ENCODE measurements around the gene POU2F1. TPM values are rescaled to one million over a fixed set of nuclear protein-coding genes. Genes with fewer than 3 reads are reported as not detected.

Gene POU2F1
- total RNA-seq, 1 donor from 2014 or later: 17.2 TPM

- H3K27ac Mint-ChIP-seq: peak overlapping the region; percentile 77
- intact Hi-C loops (cut with micrococcal nuclease): loop anchor here (1.0 to 5.0 kb wide), 4 partner anchors 9 to 256 kb away; no protein-coding TSS in a partner anchor
- H3K27me3 Mint-ChIP-seq: no peaks in the 10 kb centered on the region
- peaks cover 33% of the 10 kb centered on the region for H3K36me3 Mint-ChIP-seq (ENCODE audit: low read depth)
- H3K9me3 Mint-ChIP-seq: no peaks in the 10 kb centered on the region
- peaks cover 41% of the 10 kb centered on the region for H3K4me1 Mint-ChIP-seq
- DNase-seq: no peak
- peak overlapping the region; percentile 86 for H3K4me3 Mint-ChIP-seq
These were observed 235.8 kb downstream of the POU2F1 start for GRCh38 chr1:167456524-167456923.

- no peak for DNase-seq
- intact Hi-C loops (cut with micrococcal nuclease): loop anchor here (1.0 to 5.0 kb wide), 4 partner anchors 10 to 255 kb away; no protein-coding TSS in a partner anchor
- no peaks in the 10 kb centered on the region for H3K9me3 Mint-ChIP-seq
These were observed 236.2 kb downstream of the POU2F1 start for GRCh38 chr1:167456926-167457325.

GRCh38 chr1:167457936-167458584 lies 237.4 kb downstream of the POU2F1 start:
- Mint-ChIP-seq H3K4me3 (no peak overlapping the region), H3K9me3 (no peaks in the 10 kb centered on the region), H3K27ac (no peak overlapping the region), H3K27me3 (no peaks in the 10 kb centered on the region), H3K4me1 (peaks cover 38% of the 10 kb centered on the region), H3K36me3 (ENCODE audit: low read depth) (peaks cover 32% of the 10 kb centered on the region)
- intact Hi-C loops (cut with micrococcal nuclease): loop anchor here (5.0 kb wide), 1 partner anchor 254 kb away; no protein-coding TSS in a partner anchor
- no peak for DNase-seq

More at GRCh38 chr1:167456926-167457325, 236.2 kb downstream of the POU2F1 start:
- peaks cover 42% of the 10 kb centered on the region for H3K4me1 Mint-ChIP-seq
- no peaks in the 10 kb centered on the region for H3K27me3 Mint-ChIP-seq
- H3K4me3 Mint-ChIP-seq: peak overlapping the region; percentile 86
- peak overlapping the region; percentile 77 for H3K27ac Mint-ChIP-seq
- H3K36me3 Mint-ChIP-seq (ENCODE audit: low read depth): peaks cover 36% of the 10 kb centered on the region

- Mint-ChIP-seq H3K36me3 (ENCODE audit: low read depth) (peaks cover 35% of the 10 kb centered on the region), H3K27me3 (no peaks in the 10 kb centered on the region)
- intact Hi-C loops (cut with micrococcal nuclease): no loop called here
These were observed 240.2 kb downstream of the POU2F1 start for GRCh38 chr1:167460836-167461235.

GRCh38 chr1:167462341-167462740 lies 241.7 kb downstream of the POU2F1 start:
- H3K27me3 Mint-ChIP-seq: no peaks in the 10 kb centered on the region
- no peaks in the 10 kb centered on the region for H3K9me3 Mint-ChIP-seq
- H3K27ac Mint-ChIP-seq: no peak overlapping the region
- DNase-seq: no peak
- H3K36me3 Mint-ChIP-seq (ENCODE audit: low read depth): peaks cover 35% of the 10 kb centered on the region
- H3K4me1 Mint-ChIP-seq: peaks cover 23% of the 10 kb centered on the region
- no peak overlapping the region for H3K4me3 Mint-ChIP-seq
- intact Hi-C loops (cut with micrococcal nuclease): no loop called here

More at GRCh38 chr1:167460836-167461235, 240.2 kb downstream of the POU2F1 start:
- Mint-ChIP-seq H3K4me1 (peaks cover 35% of the 10 kb centered on the region), H3K27ac (peak overlapping the region; percentile 42), H3K9me3 (no peaks in the 10 kb centered on the region), H3K4me3 (no peak overlapping the region)
- no peak for DNase-seq

- intact Hi-C loops (cut with micrococcal nuclease): no loop called here
- Mint-ChIP-seq H3K27me3 (no peaks in the 10 kb centered on the region), H3K9me3 (no peaks in the 10 kb centered on the region), H3K4me3 (no peak overlapping the region), H3K4me1 (peaks cover 22% of the 10 kb centered on the region), H3K27ac (no peak overlapping the region), H3K36me3 (ENCODE audit: low read depth) (peaks cover 31% of the 10 kb centered on the region)
- DNase-seq: no peak
These were observed 242.4 kb downstream of the POU2F1 start for GRCh38 chr1:167463080-167463479.

- intact Hi-C loops (cut with micrococcal nuclease): no loop called here
- no peaks in the 10 kb centered on the region for H3K27me3 Mint-ChIP-seq
- H3K9me3 Mint-ChIP-seq: no peaks in the 10 kb centered on the region
- H3K4me3 Mint-ChIP-seq: no peak overlapping the region
- no peak overlapping the region for H3K27ac Mint-ChIP-seq
- DNase-seq: no peak
- H3K36me3 Mint-ChIP-seq (ENCODE audit: low read depth): peaks cover 32% of the 10 kb centered on the region
- peaks cover 29% of the 10 kb centered on the region for H3K4me1 Mint-ChIP-seq
These were observed 243.3 kb downstream of the POU2F1 start for GRCh38 chr1:167463875-167464575.

GRCh38 chr1:167465018-167465417 lies 244.3 kb downstream of the POU2F1 start:
- Mint-ChIP-seq H3K4me1 (peaks cover 34% of the 10 kb centered on the region), H3K36me3 (ENCODE audit: low read depth) (peaks cover 34% of the 10 kb centered on the region), H3K27ac (peak overlapping the region; percentile 4), H3K4me3 (no peak overlapping the region), H3K27me3 (no peaks in the 10 kb centered on the region), H3K9me3 (no peaks in the 10 kb centered on the region)
- intact Hi-C loops (cut with micrococcal nuclease): no loop called here
- DNase-seq: no peak

GRCh38 chr1:167465743-167466142 lies 245.1 kb downstream of the POU2F1 start:
- H3K36me3 Mint-ChIP-seq (ENCODE audit: low read depth): peaks cover 34% of the 10 kb centered on the region
- H3K4me1 Mint-ChIP-seq: peaks cover 36% of the 10 kb centered on the region
- no peak for DNase-seq
- no peaks in the 10 kb centered on the region for H3K9me3 Mint-ChIP-seq
- H3K4me3 Mint-ChIP-seq: no peak overlapping the region
- peak overlapping the region; percentile 28 for H3K27ac Mint-ChIP-seq
- intact Hi-C loops (cut with micrococcal nuclease): no loop called here
- H3K27me3 Mint-ChIP-seq: no peaks in the 10 kb centered on the region

- no peak for DNase-seq
- Mint-ChIP-seq H3K4me3 (no peak overlapping the region), H3K27me3 (no peaks in the 10 kb centered on the region), H3K36me3 (ENCODE audit: low read depth) (peaks cover 32% of the 10 kb centered on the region), H3K4me1 (peaks cover 42% of the 10 kb centered on the region), H3K27ac (no peak overlapping the region), H3K9me3 (no peaks in the 10 kb centered on the region)
- intact Hi-C loops (cut with micrococcal nuclease): no loop called here
These were observed 246.5 kb downstream of the POU2F1 start for GRCh38 chr1:167467126-167467710.

- intact Hi-C loops (cut with micrococcal nuclease): no loop called here
- H3K9me3 Mint-ChIP-seq: no peaks in the 10 kb centered on the region
- DNase-seq: no peak
- H3K27me3 Mint-ChIP-seq: no peaks in the 10 kb centered on the region
- no peak overlapping the region for H3K4me3 Mint-ChIP-seq
- peaks cover 43% of the 10 kb centered on the region for H3K4me1 Mint-ChIP-seq
- H3K36me3 Mint-ChIP-seq (ENCODE audit: low read depth): peaks cover 33% of the 10 kb centered on the region
- H3K27ac Mint-ChIP-seq: no peak overlapping the region
These were observed 247.1 kb downstream of the POU2F1 start for GRCh38 chr1:167467752-167468151.

GRCh38 chr1:167469280-167469965 lies 248.7 kb downstream of the POU2F1 start:
- H3K36me3 Mint-ChIP-seq (ENCODE audit: low read depth): peaks cover 40% of the 10 kb centered on the region
- intact Hi-C loops (cut with micrococcal nuclease): no loop called here
- H3K27me3 Mint-ChIP-seq: no peaks in the 10 kb centered on the region
- H3K4me1 Mint-ChIP-seq: peaks cover 57% of the 10 kb centered on the region
- no peak overlapping the region for H3K27ac Mint-ChIP-seq
- H3K9me3 Mint-ChIP-seq: no peaks in the 10 kb centered on the region
- DNase-seq: no peak
- H3K4me3 Mint-ChIP-seq: no peak overlapping the region

- Mint-ChIP-seq H3K4me1 (peaks cover 60% of the 10 kb centered on the region), H3K4me3 (no peak overlapping the region), H3K27ac (no peak overlapping the region), H3K36me3 (ENCODE audit: low read depth) (peaks cover 42% of the 10 kb centered on the region), H3K27me3 (no peaks in the 10 kb centered on the region), H3K9me3 (no peaks in the 10 kb centered on the region)
- no peak for DNase-seq
- intact Hi-C loops (cut with micrococcal nuclease): loop anchor here (10.0 kb wide), 1 partner anchor 153 kb away; no protein-coding TSS in a partner anchor
These were observed 250.9 kb downstream of the POU2F1 start for GRCh38 chr1:167471568-167471967.

Measured in activated CD4-positive, alpha-beta T cell treated with anti-CD3 and anti-CD28 coated beads, Interleukin-2, amount 10 ng/mL, durations not matched to agents 24 days and 14 days (primary cell).